Activated naive CD4-positive, alpha-beta T cell treated with Interleukin-2 at 50 U/mL for 16 hours (primary cell): Measurements from ENCODE around the gene DYNC1H1.
A peak's percentile ranks its signal among the peaks of the same experiment; 100 is the strongest.

ENCODE experiments used
- DNase-seq: peaks from one replicate; pipeline ENCODE4 v3.0.0-alpha.2; 2020

The DYNC1H1 gene

GRCh38 chr14:101964297-101965180, at the start of gene DYNC1H1:
TSS of gene DYNC1H1 (plus strand) at chr14:101964573. CDS start at chr14:101964692, 119 bp downstream.
- peak; percentile 88 for DNase-seq

DNA sequence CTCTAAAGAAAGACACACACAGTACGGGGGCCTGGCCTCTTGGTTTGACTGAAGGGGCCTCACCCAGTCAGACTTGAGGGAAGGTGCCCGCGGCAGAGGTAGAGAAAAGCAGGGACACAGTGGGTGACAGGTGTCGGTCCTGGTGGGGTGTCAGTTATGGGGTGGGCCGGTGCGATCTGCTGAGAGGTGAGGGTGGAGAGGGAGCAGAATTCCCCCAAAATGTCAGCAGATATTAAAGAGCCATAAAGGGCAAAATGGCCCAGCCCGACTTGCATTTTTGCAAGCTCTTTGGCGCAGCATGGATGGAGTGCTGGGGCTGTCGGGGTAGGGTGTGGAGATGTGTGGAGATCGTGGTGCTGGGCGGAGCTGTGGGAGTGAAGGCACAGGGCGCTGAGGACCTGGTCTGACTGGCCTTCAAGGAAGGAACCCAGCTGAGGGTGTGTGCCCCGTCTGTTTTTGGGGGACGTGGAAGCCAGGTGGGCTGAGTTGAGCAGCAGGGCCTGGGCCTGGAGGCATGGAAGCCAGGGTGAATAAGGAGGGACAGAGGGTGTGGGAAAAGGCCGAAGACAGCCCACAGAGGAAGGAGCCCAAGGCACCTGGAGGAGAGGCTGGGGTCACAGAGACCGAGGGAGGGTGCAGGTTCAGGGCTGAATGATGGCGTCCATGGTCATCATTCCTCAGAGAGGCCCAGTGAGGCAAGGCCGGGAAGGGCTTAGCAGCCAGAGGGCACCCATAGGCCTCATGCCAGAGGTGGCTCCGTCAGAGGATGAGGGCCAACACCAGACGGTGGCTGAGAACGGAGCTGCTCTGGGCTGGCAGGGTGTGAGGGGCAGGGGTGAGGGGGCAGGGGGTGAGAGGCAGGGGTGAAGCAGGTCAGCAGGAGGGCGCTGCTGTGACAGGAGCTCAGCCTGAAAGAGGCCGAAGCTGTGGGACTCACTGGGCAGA, 48.2 kb upstream of the DYNC1H1 start:
- no peak for DNase-seq

GRCh38 chr14:101916816-101917412, 47.5 kb upstream of the DYNC1H1 start:
- no peak for DNase-seq

DNA sequence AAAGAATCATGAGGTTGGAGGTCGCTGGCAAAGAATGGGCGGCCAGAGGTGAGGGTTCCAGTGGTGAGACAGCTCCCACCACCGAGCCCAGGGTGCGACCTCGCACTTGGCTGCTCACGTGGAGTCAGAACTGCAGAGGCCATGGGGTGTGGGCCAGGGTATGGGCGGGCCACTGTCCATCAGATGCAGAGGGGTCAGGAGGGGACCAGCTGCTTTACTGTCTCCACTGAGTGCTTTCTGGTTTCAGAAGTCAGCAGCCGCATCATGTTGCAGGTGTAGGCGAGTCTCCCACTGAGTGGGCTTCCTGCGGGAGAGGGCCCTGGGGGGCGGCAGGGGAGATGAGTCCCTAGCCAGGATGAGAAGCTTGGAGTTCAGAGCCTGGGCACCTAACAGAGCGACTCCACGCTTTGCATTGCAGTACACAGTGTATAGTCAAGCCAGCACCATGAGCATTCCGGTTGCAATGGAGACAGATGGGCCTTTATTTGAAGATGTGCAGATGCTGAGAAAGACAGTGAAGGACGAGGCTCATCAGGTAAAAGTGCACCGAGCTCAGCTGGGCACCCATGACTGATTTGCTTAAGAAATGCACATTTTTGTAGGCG, 46.9 kb upstream of the DYNC1H1 start:
- DNase-seq: no peak

GRCh38 chr14:101918065-101918989, 46.0 kb upstream of the DYNC1H1 start:
- no peak for DNase-seq

GRCh38 chr14:101920271-101920670, 44.1 kb upstream of the DYNC1H1 start:
- no peak for DNase-seq

DNA sequence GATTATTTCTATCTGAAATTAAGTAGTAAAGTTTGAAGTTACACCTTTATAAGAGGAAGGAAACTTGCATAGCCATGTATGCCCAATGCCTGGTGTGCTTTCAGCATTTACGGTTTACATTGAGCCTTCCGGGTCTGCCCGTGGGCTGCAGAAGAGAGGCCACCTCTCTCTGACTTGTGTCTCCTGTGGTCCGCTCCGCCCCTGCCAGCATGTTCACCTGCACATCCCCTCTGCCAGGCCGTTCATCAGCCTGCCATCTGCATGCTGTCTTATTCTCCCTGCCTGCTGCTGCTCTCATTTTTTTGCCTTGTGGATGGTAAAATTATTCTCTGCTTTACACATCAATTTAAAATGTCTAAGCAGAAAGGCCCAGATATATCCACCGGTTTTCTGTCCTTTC, 41.5 kb upstream of the DYNC1H1 start:
- DNase-seq: no peak

DNA sequence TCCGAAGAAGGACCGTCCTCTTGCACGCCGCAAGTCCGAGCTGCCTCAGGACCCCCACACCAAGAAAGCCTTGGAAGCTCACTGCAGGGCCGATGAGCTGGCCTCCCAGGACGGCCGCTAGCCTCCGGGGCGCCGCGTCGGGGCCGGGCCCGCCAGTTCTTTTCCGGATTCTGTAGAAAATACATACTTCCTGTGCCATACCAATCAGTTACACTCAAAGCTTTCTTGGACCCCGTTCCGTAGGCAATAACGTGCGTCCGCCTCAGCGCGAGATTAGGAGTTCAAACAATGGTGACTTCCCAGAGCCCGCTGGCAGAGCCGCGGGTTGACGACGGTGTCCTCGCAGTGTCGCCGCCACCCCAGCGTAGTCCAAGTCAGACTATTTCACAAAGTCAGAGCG, 39.2 kb upstream of the DYNC1H1 start:
- DNase-seq: no peak

DNA sequence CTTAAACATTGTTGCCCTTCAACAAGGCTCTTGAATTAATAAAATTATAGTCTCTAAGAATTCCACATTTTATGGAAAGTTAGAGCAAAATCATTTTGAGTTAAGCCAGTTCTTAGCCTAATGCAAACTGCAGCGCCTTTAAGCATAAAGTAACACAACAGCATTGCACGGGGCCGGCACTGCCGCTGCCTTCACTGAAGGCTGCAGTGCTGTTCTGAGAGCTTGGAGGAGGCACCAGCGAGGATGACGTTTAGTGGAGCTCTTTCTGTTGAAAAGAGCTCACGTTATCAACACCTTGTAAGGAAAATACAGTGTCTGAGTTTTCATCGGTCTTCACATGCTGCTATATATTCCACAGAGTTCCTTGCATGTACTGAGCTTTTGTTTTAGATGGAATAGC, 38.3 kb upstream of the DYNC1H1 start:
- no peak for DNase-seq

DNA sequence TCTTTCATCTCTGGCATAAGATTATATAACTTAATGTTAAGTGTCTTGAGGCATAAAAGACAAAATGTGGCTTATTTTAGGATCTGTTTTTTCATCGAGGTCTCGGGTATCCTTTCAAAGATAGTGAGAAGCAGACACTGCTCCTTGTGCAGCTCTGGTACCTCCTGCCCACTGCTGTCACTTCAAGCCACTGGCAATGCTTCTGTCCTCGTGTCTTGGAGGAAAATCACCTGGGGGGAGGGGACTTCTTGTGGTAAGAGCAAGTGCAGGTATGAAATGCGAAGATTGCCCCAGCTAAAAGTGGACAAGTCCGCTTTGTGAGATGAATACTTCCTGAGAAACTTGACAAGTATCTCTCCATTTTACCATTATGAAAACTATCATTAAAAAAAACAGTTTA, 37.8 kb upstream of the DYNC1H1 start:
- no peak for DNase-seq

DNA sequence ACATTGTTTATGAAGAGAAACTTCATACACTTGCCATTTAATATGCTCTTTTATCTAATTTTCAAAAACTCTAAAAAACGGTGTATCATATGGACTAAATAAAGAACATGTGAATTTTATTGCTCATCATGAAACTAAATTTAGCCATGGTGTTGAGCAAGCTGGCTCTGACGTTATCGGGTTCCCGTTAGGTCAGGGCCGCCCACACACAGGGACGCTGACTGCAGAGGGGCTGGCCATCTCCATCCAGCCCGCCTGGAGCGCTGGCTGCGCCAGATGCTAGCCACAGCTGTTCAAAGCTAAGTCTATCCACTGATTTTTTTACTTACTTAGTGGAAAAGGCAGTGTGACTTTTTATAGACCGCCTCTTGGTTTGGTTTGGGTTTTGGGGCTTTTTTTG, 36.5 kb upstream of the DYNC1H1 start:
- DNase-seq: no peak

- no peak for DNase-seq
Measured at GRCh38 chr14:101928415-101928841, 35.9 kb upstream of the DYNC1H1 start.

DNA sequence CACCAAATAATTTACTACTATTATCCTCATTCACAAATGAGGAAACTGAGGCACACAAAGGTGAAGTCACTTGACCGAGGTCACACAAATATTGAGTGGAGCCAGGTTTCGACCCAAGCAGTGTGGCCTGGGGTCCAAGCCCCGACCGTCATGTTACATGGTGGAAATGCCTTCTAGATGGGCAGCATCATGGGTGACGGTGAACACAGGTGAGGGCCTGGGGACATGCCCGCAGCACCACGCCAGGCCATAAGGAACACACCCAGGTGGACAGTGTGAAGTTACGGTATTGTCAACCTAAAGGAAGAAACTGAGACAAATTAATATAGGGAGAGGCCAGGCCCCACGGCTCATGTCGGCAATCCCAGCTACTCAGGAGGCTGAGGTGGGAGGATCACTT, 35.3 kb upstream of the DYNC1H1 start:
- no peak for DNase-seq

- DNase-seq: no peak
Measured at GRCh38 chr14:101929946-101930345, 34.4 kb upstream of the DYNC1H1 start.

GRCh38 chr14:101932673-101933072, 31.7 kb upstream of the DYNC1H1 start:
- no peak for DNase-seq

DNA sequence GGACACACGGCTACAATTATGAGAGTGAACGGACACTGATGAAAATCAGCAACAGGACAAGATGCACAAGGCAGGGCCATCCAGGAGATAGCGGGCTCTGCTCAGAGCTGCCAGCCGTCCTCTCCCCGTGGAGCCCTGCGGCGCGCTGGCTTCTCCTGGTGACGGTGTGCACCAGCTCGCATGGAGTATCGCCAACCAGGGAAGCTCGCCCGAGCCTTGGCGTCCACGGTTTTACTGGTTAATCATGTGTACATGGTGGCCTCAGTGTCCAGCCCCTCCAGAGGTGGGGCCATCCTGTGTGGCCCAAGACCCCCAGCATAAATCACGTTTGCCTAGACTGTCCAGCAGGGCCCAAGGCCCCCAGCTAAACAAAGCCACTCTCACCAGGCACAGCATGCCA, 31.2 kb upstream of the DYNC1H1 start:
- DNase-seq: no peak

- no peak for DNase-seq
Measured at GRCh38 chr14:101934601-101935150, 29.7 kb upstream of the DYNC1H1 start.

DNA sequence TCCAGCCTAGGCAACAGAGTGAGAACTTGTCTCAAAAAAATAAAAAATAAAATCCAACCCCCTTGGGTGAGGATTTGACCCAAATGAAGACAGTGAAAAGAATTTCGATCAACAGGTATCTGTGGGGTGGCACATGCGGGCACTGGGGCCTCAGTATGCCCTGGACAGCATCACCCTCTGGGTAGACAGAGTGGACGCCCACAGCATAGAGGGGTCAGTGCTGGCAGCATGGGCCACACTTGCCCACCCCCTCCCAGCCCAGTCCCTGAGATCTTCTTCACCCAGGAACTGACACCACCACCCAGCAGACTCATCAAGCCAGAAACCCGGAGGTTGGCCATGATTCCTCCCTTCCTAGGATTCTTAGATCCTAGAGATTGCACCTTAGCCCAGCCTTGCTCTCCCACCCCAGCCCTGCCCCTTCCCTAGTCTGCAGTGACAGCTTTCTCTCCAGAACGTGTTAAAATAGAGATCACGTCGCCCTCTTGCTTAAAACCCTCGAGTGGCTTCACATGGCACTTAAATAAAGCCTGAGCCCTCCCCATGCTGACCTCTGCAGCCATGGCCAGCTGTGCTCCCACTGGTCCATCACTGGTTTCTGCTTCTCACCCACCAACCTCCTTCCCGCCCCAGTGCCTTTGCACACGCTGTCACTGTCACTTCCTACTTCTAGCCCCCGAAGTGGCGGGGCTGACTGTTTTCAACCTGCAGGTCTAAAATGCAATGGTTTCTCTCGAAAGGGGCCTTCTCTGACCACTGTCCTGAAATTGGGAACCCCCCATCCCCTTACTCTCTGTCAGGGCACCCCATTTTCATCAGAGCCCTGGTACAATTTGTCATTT, 26.2 kb upstream of the DYNC1H1 start:
- DNase-seq: no peak

- no peak for DNase-seq
Measured at GRCh38 chr14:101939646-101940170, 24.7 kb upstream of the DYNC1H1 start.

- DNase-seq: no peak
Measured at GRCh38 chr14:101944451-101944850, 19.9 kb upstream of the DYNC1H1 start.
